Measurements from ENCODE around the gene ZCCHC2.
A peak's percentile ranks its signal among the peaks of the same experiment; 100 is the strongest.

Gene ZCCHC2

DNA sequence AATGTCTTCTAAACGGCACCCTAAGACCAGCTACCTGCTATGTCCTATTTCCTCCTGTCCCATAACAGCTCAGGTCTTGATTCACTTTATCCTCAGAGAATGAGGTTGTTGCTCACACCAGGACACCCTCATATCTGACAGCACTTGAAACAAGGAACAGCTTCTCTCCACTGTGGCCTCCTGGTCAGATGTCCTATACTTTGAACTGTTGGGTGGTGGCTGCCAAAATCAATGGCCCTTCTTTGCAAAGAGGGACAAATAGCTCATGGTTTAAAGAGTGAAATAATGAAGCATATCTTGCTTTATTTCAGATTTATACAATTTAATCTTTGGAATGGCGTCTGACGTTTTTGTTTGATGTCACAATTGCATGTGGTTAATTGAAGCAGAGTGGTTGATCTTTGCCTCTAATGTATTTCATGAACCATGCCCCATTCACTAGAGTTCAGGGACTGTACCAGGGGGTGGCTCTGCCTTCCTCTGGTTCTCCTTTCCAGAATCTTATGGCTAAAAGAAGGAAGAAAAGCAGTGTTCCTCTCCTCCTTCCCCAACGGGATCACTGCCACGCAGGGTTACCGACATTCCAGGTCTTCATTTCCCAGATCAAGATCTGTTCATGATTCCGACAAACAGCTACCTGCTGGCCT is 24.1 kb upstream of the ZCCHC2 start:
- TF ChIP-seq, protein P1, sequence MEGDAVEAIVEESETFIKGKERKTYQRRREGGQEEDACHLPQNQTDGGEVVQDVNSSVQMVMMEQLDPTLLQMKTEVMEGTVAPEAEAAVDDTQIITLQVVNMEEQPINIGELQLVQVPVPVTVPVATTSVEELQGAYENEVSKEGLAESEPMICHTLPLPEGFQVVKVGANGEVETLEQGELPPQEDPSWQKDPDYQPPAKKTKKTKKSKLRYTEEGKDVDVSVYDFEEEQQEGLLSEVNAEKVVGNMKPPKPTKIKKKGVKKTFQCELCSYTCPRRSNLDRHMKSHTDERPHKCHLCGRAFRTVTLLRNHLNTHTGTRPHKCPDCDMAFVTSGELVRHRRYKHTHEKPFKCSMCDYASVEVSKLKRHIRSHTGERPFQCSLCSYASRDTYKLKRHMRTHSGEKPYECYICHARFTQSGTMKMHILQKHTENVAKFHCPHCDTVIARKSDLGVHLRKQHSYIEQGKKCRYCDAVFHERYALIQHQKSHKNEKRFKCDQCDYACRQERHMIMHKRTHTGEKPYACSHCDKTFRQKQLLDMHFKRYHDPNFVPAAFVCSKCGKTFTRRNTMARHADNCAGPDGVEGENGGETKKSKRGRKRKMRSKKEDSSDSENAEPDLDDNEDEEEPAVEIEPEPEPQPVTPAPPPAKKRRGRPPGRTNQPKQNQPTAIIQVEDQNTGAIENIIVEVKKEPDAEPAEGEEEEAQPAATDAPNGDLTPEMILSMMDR (IDR thresholded peaks at IDR 0.05; ENCODE audit: extremely low read depth, insufficient read depth, missing control alignments) = no peak
- no peak for DNase-seq (ENCODE audit: low spot score)
- in situ Hi-C loops (cut with MboI; ENCODE audit: low pct_unique_long_range_greater_than_20kb, low sequenced_read_pairs, unreplicated experiment) = no loop called here

DNA sequence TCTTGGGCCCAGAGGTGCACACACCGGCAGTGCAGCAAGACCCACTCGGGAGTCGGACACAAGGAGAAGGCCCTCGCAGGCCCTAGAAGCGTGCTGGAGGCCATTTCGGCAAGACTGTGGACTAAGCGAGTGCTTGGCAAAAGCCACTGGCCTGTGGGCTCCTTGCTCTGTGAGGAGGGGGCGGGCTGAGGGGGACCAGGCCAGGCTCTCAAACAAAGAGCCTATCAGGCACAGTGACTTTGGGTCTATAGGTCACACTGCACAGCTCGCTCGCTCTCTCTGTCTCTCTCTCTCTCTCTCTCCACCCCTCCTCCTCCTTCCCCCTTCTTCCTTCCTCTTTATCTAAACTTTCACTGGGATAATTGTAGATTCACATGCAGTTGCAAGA is 23.6 kb upstream of the ZCCHC2 start:
- in situ Hi-C loops (cut with MboI; ENCODE audit: low pct_unique_long_range_greater_than_20kb, low sequenced_read_pairs, unreplicated experiment) = no loop called here
- TF ChIP-seq, protein P1 (IDR thresholded peaks at IDR 0.05; ENCODE audit: extremely low read depth, insufficient read depth, missing control alignments) = no peak
- no peak for DNase-seq (ENCODE audit: low spot score)

DNA sequence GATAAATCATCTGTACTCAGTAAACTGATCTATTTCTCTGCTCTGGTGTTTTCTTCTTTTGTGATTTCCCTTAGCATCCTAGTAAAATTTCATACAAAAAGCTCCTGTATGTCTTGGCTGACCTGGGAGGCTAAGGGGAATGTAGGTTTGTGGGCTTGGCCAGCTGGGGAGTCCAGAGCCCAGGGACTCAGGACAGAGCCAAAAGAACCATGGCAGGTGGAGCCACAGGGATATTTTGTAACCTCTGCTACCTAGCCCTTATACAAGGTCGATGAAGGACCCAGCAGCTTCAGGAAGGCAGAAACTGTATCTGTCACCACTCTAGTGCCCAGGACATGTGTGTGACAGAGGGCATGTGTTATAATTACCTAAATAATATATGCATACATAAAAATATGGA is 22.7 kb upstream of the ZCCHC2 start:
- no peak for DNase-seq (ENCODE audit: low spot score)
- TF ChIP-seq, protein P1 (IDR thresholded peaks at IDR 0.05; ENCODE audit: extremely low read depth, insufficient read depth, missing control alignments) = no peak
- in situ Hi-C loops (cut with MboI; ENCODE audit: low pct_unique_long_range_greater_than_20kb, low sequenced_read_pairs, unreplicated experiment) = no loop called here

DNA sequence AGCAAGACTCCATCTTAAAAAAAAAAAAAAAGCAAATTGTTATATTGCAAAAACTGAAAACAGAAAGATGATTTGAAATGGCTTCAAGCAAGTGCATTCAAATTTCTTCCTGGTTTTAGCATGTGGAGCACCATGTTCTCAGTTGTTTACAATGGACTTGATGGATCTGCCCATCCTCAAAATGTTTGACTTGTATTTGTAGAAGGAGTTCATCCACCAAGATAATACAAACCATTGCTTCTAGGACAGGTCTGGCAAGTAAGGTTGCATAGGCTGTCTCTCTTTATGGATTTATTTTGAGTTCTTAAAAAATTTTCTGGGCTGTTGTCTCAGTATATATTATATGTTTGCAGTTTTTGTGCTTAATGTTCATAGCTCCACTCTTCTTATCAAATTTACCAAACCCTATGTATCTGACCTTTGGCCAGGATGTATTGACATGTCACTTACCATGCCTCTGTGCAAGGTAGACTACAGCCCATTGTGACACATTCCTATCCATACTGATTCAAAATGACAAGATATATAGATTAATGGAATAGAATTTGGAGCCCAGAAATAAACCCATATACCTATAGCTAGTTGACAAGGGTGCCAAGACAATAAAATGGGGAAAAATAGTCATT is 21.7 kb upstream of the ZCCHC2 start:
- TF ChIP-seq, protein P1 (IDR thresholded peaks at IDR 0.05; ENCODE audit: extremely low read depth, insufficient read depth, missing control alignments) = no peak
- in situ Hi-C loops (cut with MboI; ENCODE audit: low pct_unique_long_range_greater_than_20kb, low sequenced_read_pairs, unreplicated experiment) = no loop called here

DNA sequence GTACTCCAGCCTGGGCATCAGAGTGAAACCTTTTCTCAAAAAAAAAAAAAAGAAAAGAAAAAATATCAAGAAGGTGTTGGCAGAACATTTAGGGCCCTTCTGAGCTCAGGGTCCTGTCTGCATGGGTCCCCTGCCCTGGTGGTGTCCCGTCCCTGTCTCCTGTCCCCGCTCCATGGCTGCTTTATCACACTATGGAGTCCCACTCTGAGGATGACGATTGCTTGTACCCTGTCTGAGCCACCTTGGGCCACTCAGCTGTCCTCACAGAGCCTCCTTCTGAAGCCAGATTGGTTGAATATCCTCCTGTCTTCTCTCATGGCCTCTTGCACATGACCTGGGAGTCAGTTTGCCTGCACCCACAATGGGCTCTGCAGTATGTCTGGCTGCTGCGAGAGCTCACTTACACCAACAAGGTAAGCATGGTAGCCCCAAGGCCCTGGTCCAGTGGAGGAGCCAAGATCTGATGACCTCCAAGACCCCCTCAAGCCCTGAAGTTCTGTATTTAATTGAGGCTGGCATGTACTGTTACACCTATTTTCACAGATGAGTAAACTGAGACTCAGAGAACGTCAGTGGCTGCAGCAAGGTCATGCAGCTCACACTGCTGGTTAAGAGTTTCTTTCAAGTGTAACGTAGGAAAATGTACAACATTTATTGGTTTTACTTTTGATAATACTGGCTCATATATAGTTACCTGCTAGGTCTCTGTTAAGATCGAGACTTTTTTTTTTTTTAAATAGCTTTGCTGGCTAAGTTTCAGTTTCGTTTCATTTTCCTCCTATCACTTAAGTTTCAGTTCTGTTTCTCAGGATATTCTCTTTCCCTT is 16.9 kb upstream of the ZCCHC2 start:
- peak; percentile 74 for DNase-seq (ENCODE audit: low spot score)
- in situ Hi-C loops (cut with MboI; ENCODE audit: low pct_unique_long_range_greater_than_20kb, low sequenced_read_pairs, unreplicated experiment) = no loop called here
- TF ChIP-seq, protein P1 (IDR thresholded peaks at IDR 0.05; ENCODE audit: extremely low read depth, insufficient read depth, missing control alignments) = no peak

More for the DNA sequence above, 21.7 kb upstream of the ZCCHC2 start:
- DNase-seq (ENCODE audit: low spot score) = no peak

DNA sequence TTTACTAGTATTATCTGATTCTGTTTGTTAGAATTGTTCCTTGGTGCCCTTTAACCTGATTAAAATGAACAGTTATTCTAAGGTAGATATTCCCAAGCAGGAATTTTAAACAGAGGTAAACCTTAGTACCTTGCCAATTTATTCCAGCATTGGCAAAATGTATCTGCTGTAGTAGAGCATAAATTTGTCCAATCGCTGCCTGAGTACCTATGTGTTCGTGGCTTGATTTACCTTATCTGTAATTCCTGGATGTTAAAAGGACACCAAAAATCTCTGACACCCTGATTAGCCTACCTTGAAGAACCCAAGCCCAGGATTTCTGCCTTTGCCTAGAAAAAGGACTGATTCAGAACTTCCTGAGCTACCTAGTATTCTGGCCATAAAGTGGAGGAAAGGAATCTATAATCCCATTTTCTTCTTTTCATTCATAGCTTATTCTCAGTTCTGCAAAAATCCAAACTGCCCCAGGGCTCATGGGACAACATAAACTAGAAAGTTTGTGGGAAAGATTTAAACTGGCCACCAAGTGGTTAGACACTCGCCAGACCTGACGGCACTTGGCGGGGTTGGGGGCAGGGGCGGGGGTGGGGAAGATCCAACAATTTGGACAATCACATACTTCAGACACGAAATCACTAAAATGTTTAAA is 16.2 kb upstream of the ZCCHC2 start:
- TF ChIP-seq, protein P1 (IDR thresholded peaks at IDR 0.05; ENCODE audit: extremely low read depth, insufficient read depth, missing control alignments) = no peak
- in situ Hi-C loops (cut with MboI; ENCODE audit: low pct_unique_long_range_greater_than_20kb, low sequenced_read_pairs, unreplicated experiment) = no loop called here
- no peak for DNase-seq (ENCODE audit: low spot score)
